CD4-positive, CD25-positive, alpha-beta regulatory T cell (primary cell): Measurements from ENCODE around the gene TBCCD1. TPM values are rescaled to one million over a fixed set of nuclear protein-coding genes. Genes with fewer than 3 reads are reported as not detected.
"Not testable (repeated sequence)": the region's sequence is repeated elsewhere in the genome, so short reads cannot be mapped to it uniquely, and the experiment has no call there.

Experiments used
- ATAC-seq, 2 donors: fragments of 150-1000 bp; cut with Tn5 transposase; one replicate each; pipeline ENCODE4 v1.10.0; 2021; ENCODE audit warnings: low read depth in 2 of 2, moderate number of reproducible peaks in 2 of 2, moderate library complexity in 1 of 2
- DNase-seq, 3 donors: peaks; one replicate each; pipeline versions ENCODE4 v3.0.0 to v3.0.0-alpha.2; 2012 to 2022; ENCODE audit warnings: mixed read lengths in 1 of 3
- H3K27ac ChIP-seq: one replicate; pipeline ENCODE4 v1.7.0; 2013; ENCODE audit warnings: mild to moderate bottlenecking, low read length; ENCODE audit not compliant: insufficient read depth, poor library complexity, severe bottlenecking
- H3K27me3 ChIP-seq: one replicate; pipeline ENCODE4 v1.7.0; 2013; ENCODE audit warnings: low read length; ENCODE audit not compliant: control insufficient read depth, insufficient read depth
- H3K36me3 ChIP-seq: one replicate; pipeline ENCODE4 v1.7.0; 2013; ENCODE audit warnings: mild to moderate bottlenecking, low read length, moderate library complexity; ENCODE audit not compliant: control insufficient read depth, insufficient read depth
- H3K4me1 ChIP-seq: 2 replicates; pipeline ENCODE4 v1.7.0; 2013; ENCODE audit warnings: mild to moderate bottlenecking, low read length; ENCODE audit not compliant: insufficient read depth, control insufficient read depth, poor library complexity, severe bottlenecking
- H3K4me3 ChIP-seq: one replicate; pipeline ENCODE4 v1.7.0; 2013; ENCODE audit warnings: low read depth, mild to moderate bottlenecking, low read length, moderate library complexity
- H3K9me3 ChIP-seq, 2 experiments: 1 replicate in 1 of 2; 2 replicates in 1 of 2; pipeline ENCODE4 v1.7.0; 2013; ENCODE audit warnings: low read length in 2 of 2, mild to moderate bottlenecking in 1 of 2, moderate library complexity in 1 of 2; ENCODE audit not compliant: control insufficient read depth in 2 of 2
- H3K27ac Mint-ChIP-seq, 3 donors: one replicate each; pipeline ENCODE4 v1.8.0; 2020 to 2022; ENCODE audit warnings: mild to moderate bottlenecking in 3 of 3, mixed read lengths in 3 of 3, moderate library complexity in 2 of 3
- H3K27me3 Mint-ChIP-seq: one replicate; pipeline ENCODE4 v1.8.0; 2022; ENCODE audit warnings: mild to moderate bottlenecking, mixed read lengths
- H3K36me3 Mint-ChIP-seq: one replicate; pipeline ENCODE4 v1.8.0; 2020; ENCODE audit warnings: mixed read lengths
- H3K4me1 Mint-ChIP-seq, 4 donors: one replicate each; pipeline ENCODE4 v1.8.0; 2020 to 2022; ENCODE audit warnings: mixed read lengths in 4 of 4, mild to moderate bottlenecking in 1 of 4
- H3K4me3 Mint-ChIP-seq, 4 donors: one replicate each; pipeline ENCODE4 v1.8.0; 2020 to 2022; ENCODE audit warnings: mild to moderate bottlenecking in 4 of 4, mixed read lengths in 4 of 4, moderate library complexity in 3 of 4
- H3K9me3 Mint-ChIP-seq, 7 donors: one replicate each; pipeline ENCODE4 v1.8.0; 2020 to 2022; ENCODE audit warnings: mixed read lengths in 7 of 7, mild to moderate bottlenecking in 3 of 7, moderate library complexity in 2 of 7
- polyA plus RNA-seq, 4 donors: library from polyadenylated mRNA; unstranded; fragments of 300-500 nt; fragmentation: Illumina TruSeq; gene quantifications; one replicate each; pipeline ENCODE4 v1.2.3, GENCODE V29; 2021
- total RNA-seq: library from RNA; stranded (reverse); gene quantifications from one replicate; pipeline ENCODE4 v1.2.3, GENCODE V29; 2022

The TBCCD1 gene
- total and polyA plus RNA-seq, 5 donors from 2014 or later = 18.7 to 23.9 (median 22.0) TPM

DNA sequence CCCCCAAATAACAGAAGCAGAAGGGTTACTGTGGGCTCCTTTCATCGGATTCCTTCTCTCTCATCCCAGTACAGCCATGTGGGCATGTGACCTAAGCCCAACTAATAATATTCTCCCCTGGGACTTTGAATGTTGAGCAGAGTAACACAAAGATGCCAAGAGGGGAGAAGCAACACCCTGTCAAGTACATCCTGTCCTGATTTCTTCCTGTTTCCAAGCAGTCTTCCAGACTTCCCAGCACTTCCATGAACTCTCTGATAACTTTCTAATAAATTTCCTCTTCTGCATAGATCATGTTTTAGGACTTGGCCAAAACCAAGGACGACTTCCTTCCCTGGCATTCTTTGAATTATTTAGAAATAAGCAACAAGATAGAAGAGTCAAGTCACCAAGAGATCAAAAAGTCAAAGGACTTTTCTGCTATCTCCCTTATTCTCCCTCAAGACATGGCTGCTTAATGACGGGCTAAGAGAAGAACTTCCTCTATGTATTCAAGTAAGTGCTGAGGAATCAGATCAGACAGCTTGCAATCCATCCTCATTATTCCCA, 60.9 kb downstream of the TBCCD1 start:
- peaks cover 0 to 10% (median 6%) of the 10 kb centered on the region in 4 donors for H3K4me1 Mint-ChIP-seq
- no peak overlapping the region for H3K27ac Mint-ChIP-seq
- H3K27me3 ChIP-seq = no peaks in the 10 kb centered on the region
- no peaks in the 10 kb centered on the region for H3K36me3 ChIP-seq
- H3K4me3 ChIP-seq = no peak overlapping the region
- no peaks in the 10 kb centered on the region for H3K36me3 Mint-ChIP-seq
- ATAC-seq (no peak), DNase-seq (no peak)
- H3K4me3 Mint-ChIP-seq = no peak overlapping the region
- no peaks in the 10 kb centered on the region for H3K4me1 ChIP-seq
- H3K27ac ChIP-seq = no peak overlapping the region
- H3K9me3 Mint-ChIP-seq = peaks cover 0 to 1% (median 0%) of the 10 kb centered on the region in 7 donors
- H3K9me3 ChIP-seq = no peaks in the 10 kb centered on the region
- H3K27me3 Mint-ChIP-seq = peaks cover 4% of the 10 kb centered on the region

DNA sequence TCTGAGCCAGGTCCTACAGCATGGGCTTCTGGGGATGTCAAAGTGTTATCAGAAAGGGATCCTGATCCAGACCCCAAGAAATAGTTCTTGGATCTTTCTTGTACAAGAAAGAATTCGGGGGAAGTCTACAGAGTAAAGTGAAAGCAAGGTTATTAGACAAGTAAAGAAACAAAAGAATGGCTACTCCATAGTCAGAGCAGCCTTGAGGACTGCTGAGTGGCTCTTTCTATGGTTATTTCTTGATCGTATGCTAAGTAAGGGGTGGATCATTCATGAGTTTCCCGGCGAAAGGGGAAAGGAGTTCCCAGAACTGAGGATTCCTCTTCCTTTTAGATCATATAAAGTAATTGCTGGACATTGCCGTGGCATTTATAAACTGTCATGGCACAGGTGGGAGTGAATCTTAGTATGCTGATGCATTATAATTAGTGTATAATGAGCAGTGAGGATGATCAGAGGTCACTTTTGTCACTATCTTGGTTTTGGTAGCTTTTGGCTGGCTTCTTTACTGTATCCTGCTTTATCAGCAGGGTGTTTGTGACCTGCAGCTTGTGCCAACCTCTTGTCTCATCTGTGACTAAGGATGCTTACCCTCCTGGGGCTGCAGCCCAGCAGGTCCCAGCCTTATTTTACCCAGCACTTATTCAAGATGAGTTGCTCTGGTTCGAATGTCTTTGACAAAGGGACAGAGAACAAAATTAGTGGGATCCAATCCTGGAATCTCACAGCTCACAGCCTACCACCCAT, 64.0 kb downstream of the TBCCD1 start:
- Histone ChIP-seq H3K36me3 (no peaks in the 10 kb centered on the region), H3K27me3 (no peaks in the 10 kb centered on the region), H3K4me3 (peak overlapping the region; percentile 57), H3K27ac (no peak overlapping the region), H3K4me1 (no peaks in the 10 kb centered on the region), H3K9me3 (no peaks in the 10 kb centered on the region)
- no peak for DNase-seq
- Mint-ChIP-seq H3K4me1 (peaks cover 0 to 5% (median 3%) of the 10 kb centered on the region in 4 donors), H3K27ac (no peak overlapping the region), H3K9me3 (peaks cover 0 to 10% (median 2%) of the 10 kb centered on the region in 7 donors), H3K27me3 (peaks cover 4% of the 10 kb centered on the region), H3K36me3 (no peaks in the 10 kb centered on the region), H3K4me3 (peak overlapping the region in 3 of 4 donors; percentile 34 to 52 (median 41))
- ATAC-seq = no peak

DNA sequence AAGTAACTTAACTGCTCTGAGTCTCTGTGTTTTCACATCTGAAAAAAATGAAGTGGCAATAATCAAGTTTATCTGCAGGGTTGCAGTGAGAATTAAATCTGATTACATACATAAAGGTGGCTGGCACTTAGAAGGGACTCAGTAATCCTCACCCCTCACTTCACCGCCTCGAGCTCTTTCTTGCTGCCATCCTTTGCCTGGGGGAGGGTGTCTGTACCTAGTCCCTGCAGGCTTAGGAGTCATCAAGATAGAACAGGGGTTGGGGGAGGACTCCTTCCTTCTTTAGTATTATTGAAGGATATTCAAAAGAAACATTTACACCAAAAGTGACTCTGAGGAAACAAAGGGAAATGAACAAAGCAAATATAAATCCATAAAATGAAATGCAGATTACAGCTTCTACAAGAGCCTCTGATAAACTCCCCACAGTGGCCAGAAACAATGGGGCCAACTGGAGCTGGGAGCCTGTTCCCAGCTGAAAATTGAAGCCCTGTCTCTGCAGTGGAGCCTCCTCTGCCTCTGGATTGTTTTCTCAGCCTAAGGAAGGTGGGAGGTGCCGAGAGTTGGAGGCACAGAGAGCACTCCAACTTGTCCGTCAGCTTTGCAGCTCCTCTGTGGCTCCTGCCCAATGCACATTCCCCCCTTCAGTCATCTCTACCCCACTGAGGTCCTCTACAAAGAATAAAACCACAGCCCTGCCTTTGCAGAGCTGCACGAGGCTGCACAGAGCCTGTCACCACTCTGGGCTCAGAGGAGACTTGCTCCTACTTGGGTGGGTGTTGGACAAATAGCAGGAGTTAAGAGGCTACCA, 64.8 kb downstream of the TBCCD1 start:
- Mint-ChIP-seq H3K36me3 (no peaks in the 10 kb centered on the region), H3K9me3 (peaks cover 0 to 10% (median 3%) of the 10 kb centered on the region in 7 donors), H3K4me3 (peak overlapping the region in 2 of 4 donors; percentile 41 to 52), H3K27ac (no peak overlapping the region), H3K4me1 (peaks cover 0 to 5% (median 3%) of the 10 kb centered on the region in 4 donors), H3K27me3 (peaks cover 4% of the 10 kb centered on the region)
- no peak for DNase-seq
- no peaks in the 10 kb centered on the region for H3K36me3 ChIP-seq
- no peaks in the 10 kb centered on the region for H3K9me3 ChIP-seq
- H3K27ac ChIP-seq = no peak overlapping the region
- H3K4me1 ChIP-seq = no peaks in the 10 kb centered on the region
- H3K27me3 ChIP-seq = no peaks in the 10 kb centered on the region
- H3K4me3 ChIP-seq = peak overlapping the region; percentile 57
- no peak for ATAC-seq

DNA sequence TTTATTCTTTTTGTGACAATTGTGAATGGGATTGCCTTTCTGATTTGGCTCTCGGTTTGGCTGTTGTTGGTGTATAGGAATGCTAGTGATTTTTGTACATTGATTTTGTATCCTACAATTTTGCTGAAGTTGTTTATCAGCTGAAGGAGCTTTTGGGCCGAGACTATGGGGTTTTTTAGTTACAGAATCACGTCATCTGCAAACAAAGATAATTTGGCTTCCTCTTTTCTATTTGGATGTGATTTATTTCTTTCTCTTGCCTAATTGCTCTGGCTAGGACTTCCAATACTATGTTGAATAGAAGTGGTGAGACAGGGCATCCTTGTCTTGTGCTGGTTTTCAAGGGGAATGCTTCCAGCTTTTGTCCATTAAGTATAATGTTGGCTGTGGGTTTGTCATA, 67.2 kb downstream of the TBCCD1 start:
- not testable (repeated sequence) for H3K4me3 Mint-ChIP-seq, H3K9me3 ChIP-seq, H3K4me3 ChIP-seq, H3K27me3 Mint-ChIP-seq, H3K36me3 Mint-ChIP-seq, H3K27me3 ChIP-seq, H3K9me3 Mint-ChIP-seq, H3K4me1 Mint-ChIP-seq, H3K27ac ChIP-seq, H3K36me3 ChIP-seq, H3K4me1 ChIP-seq, DNase-seq, ATAC-seq
- H3K27ac Mint-ChIP-seq = peak overlapping the region in 1 of 3 donors; percentile 21

DNA sequence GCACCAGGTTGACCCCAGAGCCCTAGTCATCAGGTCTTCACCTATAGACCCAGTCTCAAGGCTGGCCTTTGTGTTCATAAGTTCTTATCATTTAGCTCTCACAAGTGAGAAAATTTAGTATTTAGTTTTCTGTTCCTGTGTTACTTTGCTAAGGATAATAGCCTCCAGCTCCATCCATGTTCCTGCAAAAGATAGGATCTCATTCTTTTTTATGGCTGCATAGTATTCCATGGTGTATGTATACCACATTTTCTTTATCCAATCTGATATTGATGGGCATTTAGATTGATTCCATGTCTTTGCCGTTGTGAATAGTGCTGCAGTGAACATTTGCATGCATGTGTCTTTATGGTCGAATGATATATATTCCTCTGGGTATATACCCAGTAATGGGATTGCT, 69.1 kb downstream of the TBCCD1 start:
- not testable (repeated sequence) for H3K4me3 Mint-ChIP-seq

DNA sequence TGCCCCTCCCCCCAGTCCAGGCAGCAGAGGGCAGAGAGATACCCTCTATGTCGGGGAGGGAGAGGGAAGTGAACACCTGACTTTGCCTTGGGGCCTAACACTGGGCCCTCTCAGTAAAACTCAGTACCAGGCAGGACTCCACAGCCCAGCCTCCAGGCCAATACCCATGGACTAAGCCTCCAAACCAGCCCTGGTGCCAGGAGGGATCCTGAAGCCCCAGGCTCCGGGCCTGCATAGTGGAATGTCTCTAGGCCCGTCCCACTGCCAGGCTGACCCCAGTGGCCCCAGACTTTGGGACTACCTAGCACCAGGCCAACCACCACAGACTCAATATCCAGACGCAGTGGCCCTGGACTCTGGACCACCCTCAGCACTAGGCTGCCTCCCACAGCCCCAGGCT, 69.5 kb downstream of the TBCCD1 start:
- no peak overlapping the region for H3K27ac ChIP-seq
- peaks cover 8% of the 10 kb centered on the region for H3K27me3 Mint-ChIP-seq
- H3K4me3 ChIP-seq = no peak overlapping the region
- H3K36me3 Mint-ChIP-seq = no peaks in the 10 kb centered on the region
- H3K9me3 Mint-ChIP-seq = peaks cover 0 to 10% (median 3%) of the 10 kb centered on the region in 7 donors
- DNase-seq (no peak), ATAC-seq (no peak)
- no peaks in the 10 kb centered on the region for H3K4me1 Mint-ChIP-seq
- H3K36me3 ChIP-seq = no peaks in the 10 kb centered on the region
- no peak overlapping the region for H3K4me3 Mint-ChIP-seq
- H3K9me3 ChIP-seq = no peaks in the 10 kb centered on the region
- H3K27me3 ChIP-seq = no peaks in the 10 kb centered on the region
- H3K4me1 ChIP-seq = no peaks in the 10 kb centered on the region
- H3K27ac Mint-ChIP-seq = no peak overlapping the region

More for the DNA sequence above, 69.1 kb downstream of the TBCCD1 start:
- H3K27me3 Mint-ChIP-seq, H3K27ac Mint-ChIP-seq, H3K4me3 ChIP-seq, DNase-seq, H3K36me3 ChIP-seq, H3K36me3 Mint-ChIP-seq, H3K27me3 ChIP-seq, H3K27ac ChIP-seq, ATAC-seq, H3K4me1 Mint-ChIP-seq, H3K9me3 ChIP-seq, H3K9me3 Mint-ChIP-seq, H3K4me1 ChIP-seq: not testable (repeated sequence)

DNA sequence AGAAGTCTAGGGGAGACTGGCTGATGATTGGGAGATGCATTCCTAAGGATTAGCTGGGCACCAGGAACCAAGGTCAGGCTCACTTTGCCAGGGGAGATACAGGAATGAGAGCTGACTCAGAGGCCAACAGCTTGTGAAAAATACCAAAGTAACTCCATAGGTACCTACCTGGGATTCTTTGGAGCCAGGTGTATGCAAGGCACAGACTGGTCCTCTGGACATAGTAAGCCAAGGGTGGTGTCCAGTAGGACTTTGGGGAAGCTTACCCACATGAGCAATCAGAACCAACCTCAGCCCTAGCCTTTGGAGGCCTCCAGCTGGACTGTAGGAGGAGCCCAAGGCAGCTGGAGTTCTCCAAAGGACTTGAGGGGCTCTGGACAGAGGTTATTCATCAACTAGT, 70.5 kb downstream of the TBCCD1 start:
- Mint-ChIP-seq H3K4me3 (no peak overlapping the region), H3K4me1 (no peaks in the 10 kb centered on the region), H3K27me3 (peaks cover 10% of the 10 kb centered on the region), H3K9me3 (peaks cover 0 to 10% (median 3%) of the 10 kb centered on the region in 7 donors), H3K27ac (no peak overlapping the region), H3K36me3 (no peaks in the 10 kb centered on the region)
- no peak for ATAC-seq
- DNase-seq = no peak
- Histone ChIP-seq H3K4me1 (no peaks in the 10 kb centered on the region), H3K36me3 (no peaks in the 10 kb centered on the region), H3K4me3 (no peak overlapping the region), H3K27ac (no peak overlapping the region), H3K9me3 (no peaks in the 10 kb centered on the region), H3K27me3 (no peaks in the 10 kb centered on the region)
